Measurements from ENCODE around the gene CLEC2B.

GRCh38 chr12:9831720-9832119, 37.4 kb downstream of the CLEC2B start:
- no peak for TF ChIP-seq CTCF (IDR thresholded peaks at IDR 0.05 in 4 of 5, conservative IDR thresholded peaks at IDR 0.05 in 1 of 5)
- TF ChIP-seq POLR2A (IDR thresholded peaks at IDR 0.05), result no peak

All from gastrocnemius medialis (tissue), 4 donors.